Aorta (tissue), 5 donors: ENCODE measurements around the gene TMEM123. TPM values are rescaled to one million over a fixed set of nuclear protein-coding genes. Genes with fewer than 3 reads are reported as not detected.

Experiments
- ATAC-seq: fragments of 200-7000 bp; cut with Tn5 transposase; one replicate; pipeline ENCODE4 v1.9.1; 2022; ENCODE audit warnings: moderate library complexity; ENCODE audit not compliant: low FRiP score
- DNase-seq, 2 donors: peaks; one replicate each; pipeline ENCODE4 v3.0.0-alpha.2; 2020
- H3K27ac ChIP-seq, 2 donors: one replicate each; pipeline ENCODE4 v1.5.1; 2013; ENCODE audit warnings: low read length in 2 of 2, mild to moderate bottlenecking in 2 of 2, moderate library complexity in 2 of 2, control low read depth in 1 of 2, inconsistent platforms in 1 of 2, low read depth in 1 of 2
- H3K27me3 ChIP-seq, 2 donors: one replicate each; pipeline ENCODE4 v1.6.1; 2013; ENCODE audit warnings: control low read depth in 1 of 2, low read length in 1 of 2, mild to moderate bottlenecking in 1 of 2, moderate library complexity in 1 of 2; ENCODE audit not compliant: insufficient read depth in 2 of 2, control insufficient read depth in 1 of 2
- H3K36me3 ChIP-seq, 2 donors: one replicate each; pipeline ENCODE4 v1.6.1; 2013; ENCODE audit warnings: control low read depth in 1 of 2, low read length in 1 of 2, mild to moderate bottlenecking in 1 of 2; ENCODE audit not compliant: insufficient read depth in 2 of 2, control insufficient read depth in 1 of 2
- H3K4me1 ChIP-seq, 2 donors: one replicate each; pipeline ENCODE4 v1.6.1; 2013; ENCODE audit warnings: low read length in 2 of 2, control low read depth in 1 of 2, mild to moderate bottlenecking in 1 of 2, moderate library complexity in 1 of 2; ENCODE audit not compliant: insufficient read depth in 2 of 2, control insufficient read depth in 1 of 2
- H3K4me3 ChIP-seq, 2 donors: one replicate each; pipeline ENCODE4 v1.5.1; 2013; ENCODE audit warnings: low read length in 2 of 2, control low read depth in 1 of 2, mild to moderate bottlenecking in 1 of 2
- H3K9me3 ChIP-seq: one replicate; pipeline ENCODE4 v1.6.1; 2013; ENCODE audit warnings: mild to moderate bottlenecking, low read length; ENCODE audit not compliant: control insufficient read depth
- WGBS, 2 donors: extraction: QIAGEN DNeasy Blood & Tissue Kit; methylation state at CpG; one replicate each; pipeline ENCODE4 v1.1.7; 2013; 5-methylcytosine and 5-hydroxymethylcytosine counted together
- intact Hi-C, 2 donors: fragments of 100-400 bp; cut with DNase I; formaldehyde crosslinking; loops; one replicate each; pipeline versions ENCODE4 v1.14.2 to v1.15.0; 2022
- polyA plus RNA-seq, 2 donors: library from polyadenylated mRNA; stranded (reverse); fragments of 200-250 nt; gene quantifications; one replicate each; pipeline ENCODE4 v1.2.3, GENCODE V29; 2013
- total RNA-seq, 2 donors: library from RNA; stranded (reverse); fragmentation: NEBNext Ultra II Directional; extraction: Animal tissue kit (Norgen Biotek cat#: 25700); gene quantifications; one replicate each; pipeline ENCODE4 v1.2.1, GENCODE V29; 2021
- donor health status: healthy with polysubstance abuse.
- donor health status: Bipolar disorder and iron deficiency.
- donor health status: DM: no; HTN: no; CAD: no.
- donor health status: DM: no; HTN: no; CAD: no.
- donor health status: DM: yes; HTN: yes; CAD: no.

The TMEM123 gene
- total and polyA plus RNA-seq, 4 donors, result 42.1 to 116 (median 79.2) TPM

DNA sequence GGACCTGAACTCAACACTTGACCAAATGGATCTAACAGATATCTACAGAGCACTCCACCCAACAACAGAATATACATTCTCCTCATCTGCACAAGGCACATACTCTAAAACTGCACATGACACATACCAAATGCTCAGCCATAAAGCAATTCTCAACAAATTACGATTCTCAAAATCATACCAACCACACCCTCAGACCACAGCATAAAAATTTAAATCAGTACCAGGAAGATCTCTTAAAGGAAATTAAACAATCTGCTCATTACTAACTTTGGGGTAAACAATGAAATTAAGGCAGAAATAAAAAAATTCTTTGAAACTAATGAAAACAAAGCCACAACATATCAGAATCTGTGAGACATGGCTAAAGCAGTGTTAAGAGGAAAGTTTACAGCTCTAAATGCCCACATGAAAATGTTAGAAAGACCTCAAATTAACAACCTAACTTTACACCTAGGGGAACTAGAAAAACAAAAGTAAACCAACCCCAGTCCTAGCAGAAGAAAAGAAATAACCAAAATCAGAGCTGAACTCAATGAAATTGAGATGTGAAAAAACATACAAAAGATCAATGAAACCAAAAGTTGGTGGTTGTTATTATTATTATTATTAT lies 37.2 kb downstream of the TMEM123 start:
- WGBS, 2 donors, result 91 to 97% methylated on average over 1 of the region's 1 CpG
- no peak for DNase-seq
- H3K4me3 ChIP-seq, result no peak overlapping the region
- no peak overlapping the region for H3K27ac ChIP-seq
- no peaks in the 10 kb centered on the region for H3K9me3 ChIP-seq
- intact Hi-C loops, result no loop called here
- H3K27me3 ChIP-seq, result no peaks in the 10 kb centered on the region
- no peaks in the 10 kb centered on the region for H3K36me3 ChIP-seq
- H3K4me1 ChIP-seq, result no peaks in the 10 kb centered on the region
- no peak for ATAC-seq

DNA sequence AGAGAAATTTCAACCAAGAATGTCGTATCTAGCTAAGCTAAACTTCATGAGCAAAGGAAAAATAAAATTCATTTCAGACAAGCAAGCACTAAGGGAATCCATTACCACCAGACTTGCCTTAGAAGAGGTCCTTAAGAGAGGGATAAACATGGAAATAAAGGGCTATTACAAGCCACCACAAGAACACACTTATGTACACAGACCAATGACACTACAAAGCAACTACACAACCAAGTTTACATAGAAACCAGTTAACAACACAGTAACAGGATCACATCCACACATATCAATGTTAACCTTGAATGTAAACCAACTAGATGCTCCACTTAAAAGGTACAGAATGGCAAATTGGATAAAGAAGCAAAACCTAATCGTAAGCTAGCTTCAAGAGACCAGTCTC lies 38.0 kb downstream of the TMEM123 start:
- Histone ChIP-seq H3K36me3 (no peaks in the 10 kb centered on the region), H3K27ac (no peak overlapping the region), H3K4me3 (no peak overlapping the region), H3K27me3 (no peaks in the 10 kb centered on the region), H3K4me1 (no peaks in the 10 kb centered on the region), H3K9me3 (no peaks in the 10 kb centered on the region)
- no peak for DNase-seq
- 96 to 97% methylated on average over 2 of the region's 2 CpGs for WGBS, 2 donors
- ATAC-seq, result no peak
- intact Hi-C loops, result no loop called here

DNA sequence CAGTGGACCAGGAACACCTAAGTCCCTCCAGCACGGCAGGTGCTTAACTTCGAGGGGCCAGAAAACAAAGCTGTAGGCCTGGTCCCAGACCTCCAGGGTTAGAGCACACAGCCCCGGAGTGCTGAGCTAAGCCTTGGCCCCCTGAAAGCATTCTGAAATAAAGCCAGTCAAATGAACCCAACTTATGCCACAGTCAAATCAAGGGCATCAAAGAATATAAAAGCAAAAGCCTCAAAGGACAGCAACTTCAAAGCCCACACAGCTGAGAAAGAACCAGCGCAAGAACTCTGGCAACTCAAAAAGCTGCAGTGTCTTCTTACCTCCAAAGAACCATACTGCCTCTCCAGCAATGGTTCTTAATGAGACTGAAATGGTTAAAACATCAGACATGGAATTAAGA lies 39.1 kb downstream of the TMEM123 start:
- ATAC-seq (no peak), DNase-seq (no peak)
- H3K27ac ChIP-seq, result no peak overlapping the region
- 95 to 97% methylated on average over 4 of the region's 4 CpGs for WGBS, 2 donors
- intact Hi-C loops, result no loop called here
- no peaks in the 10 kb centered on the region for H3K36me3 ChIP-seq
- no peak overlapping the region for H3K4me3 ChIP-seq
- no peaks in the 10 kb centered on the region for H3K27me3 ChIP-seq
- no peaks in the 10 kb centered on the region for H3K9me3 ChIP-seq
- H3K4me1 ChIP-seq, result no peaks in the 10 kb centered on the region

DNA sequence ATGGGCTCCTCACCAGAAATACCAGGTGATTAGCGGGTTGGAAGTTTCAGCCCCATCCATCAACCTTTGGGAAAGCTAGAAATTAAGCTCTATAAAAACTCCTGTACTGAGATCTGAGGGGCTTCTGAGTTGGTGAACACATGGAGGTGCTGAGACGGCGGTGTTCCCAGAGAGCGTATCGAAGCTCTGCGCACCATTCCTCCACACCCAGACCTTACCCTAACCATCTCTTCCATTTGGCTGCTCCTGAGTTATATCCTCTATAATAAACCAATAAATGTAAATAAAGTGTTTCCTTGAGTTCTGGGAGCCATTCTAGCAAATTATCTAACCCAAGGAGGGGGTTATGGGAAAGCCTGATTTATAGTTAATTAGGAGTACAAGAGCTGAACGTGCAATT lies 41.4 kb downstream of the TMEM123 start:
- intact Hi-C loops, result no loop called here
- 96 to 97% methylated on average over 7 of the region's 7 CpGs for WGBS, 2 donors
- Histone ChIP-seq H3K36me3 (peaks cover 0 to 2% of the 10 kb centered on the region in 2 donors), H3K27me3 (no peaks in the 10 kb centered on the region), H3K4me3 (no peak overlapping the region), H3K4me1 (peaks cover 0 to 1% of the 10 kb centered on the region in 2 donors), H3K27ac (no peak overlapping the region), H3K9me3 (no peaks in the 10 kb centered on the region)
- DNase-seq (no peak), ATAC-seq (no peak)

DNA sequence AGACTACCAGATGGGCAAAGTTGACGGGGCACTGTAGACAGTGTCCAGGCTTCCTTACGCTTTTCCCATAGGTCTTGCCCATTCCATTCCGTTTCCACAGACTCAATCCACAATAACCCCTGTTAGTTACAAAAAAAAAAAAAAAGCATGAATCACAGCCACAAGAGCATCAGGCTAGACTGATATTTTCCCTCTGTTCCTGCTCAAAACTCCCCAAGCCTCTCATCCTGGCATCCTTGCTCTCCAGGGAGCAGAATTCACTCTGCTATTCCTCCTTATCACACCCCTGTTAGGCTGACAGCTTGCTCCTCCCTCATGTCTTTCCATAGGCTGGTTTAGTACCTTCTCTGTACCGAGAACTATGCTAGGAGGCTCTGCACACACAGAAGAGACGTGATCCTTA lies 42.2 kb downstream of the TMEM123 start:
- 83% methylated on average over 5 of the region's 5 CpGs for WGBS, 2 donors

DNA sequence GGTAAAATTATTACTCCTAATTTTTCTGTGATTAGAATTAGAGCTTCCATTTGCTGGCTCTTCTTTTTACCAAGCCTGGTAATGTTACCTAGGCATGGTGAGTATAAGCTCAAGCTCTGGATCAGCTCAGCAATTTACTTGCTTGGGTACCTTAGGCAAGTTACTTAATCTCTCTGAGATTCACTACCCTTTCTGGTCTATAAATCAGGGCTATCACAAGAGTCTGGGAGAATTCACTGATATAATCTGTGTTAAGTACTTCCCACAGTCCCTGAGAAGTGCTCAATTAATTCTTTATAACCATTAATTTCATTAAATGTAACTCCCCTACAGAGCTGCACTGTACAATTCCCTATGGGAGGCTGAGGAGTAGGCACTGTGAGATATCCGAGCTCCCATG lies 44.2 kb downstream of the TMEM123 start:
- Histone ChIP-seq H3K27me3 (no peaks in the 10 kb centered on the region), H3K36me3 (peaks cover 2 to 4% of the 10 kb centered on the region in 2 donors), H3K9me3 (no peaks in the 10 kb centered on the region), H3K27ac (peak overlapping the region in 1 of 2 donors; percentile 12), H3K4me1 (peaks cover 0 to 1% of the 10 kb centered on the region in 2 donors), H3K4me3 (no peak overlapping the region)
- ATAC-seq, result no peak
- intact Hi-C loops, result no loop called here
- 64 to 94% methylated on average over 1 of the region's 1 CpG for WGBS, 2 donors
- DNase-seq, result no peak

More for the DNA sequence above, 42.2 kb downstream of the TMEM123 start:
- Histone ChIP-seq H3K9me3 (no peaks in the 10 kb centered on the region), H3K36me3 (peaks cover 0 to 4% of the 10 kb centered on the region in 2 donors), H3K27me3 (no peaks in the 10 kb centered on the region), H3K27ac (no peak overlapping the region), H3K4me3 (no peak overlapping the region), H3K4me1 (peaks cover 0 to 1% of the 10 kb centered on the region in 2 donors)
- ATAC-seq (no peak), DNase-seq (no peak)
- intact Hi-C loops, result no loop called here

DNA sequence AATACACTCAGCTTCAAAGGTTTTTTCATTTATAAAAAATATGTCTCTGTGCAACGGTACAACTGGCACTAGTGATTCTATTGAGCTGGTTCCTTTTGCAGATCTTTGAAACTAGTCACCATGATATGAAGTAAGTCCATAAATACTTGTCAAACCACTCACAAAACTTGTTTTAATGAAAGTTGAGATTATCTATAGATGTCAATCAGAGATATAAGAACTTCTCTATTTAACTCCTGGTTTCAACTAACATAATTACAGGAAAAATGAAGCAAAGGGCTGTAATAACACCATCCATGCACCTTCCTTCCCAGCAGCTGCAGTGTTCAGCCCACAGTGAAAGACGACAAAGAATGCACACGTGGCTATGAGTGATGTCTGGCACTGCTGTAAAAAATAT lies 44.7 kb downstream of the TMEM123 start:
- WGBS, 2 donors, result 51 to 53% methylated on average over 3 of the region's 3 CpGs
- H3K27me3 ChIP-seq, result no peaks in the 10 kb centered on the region
- intact Hi-C loops, result no loop called here
- ATAC-seq (no peak), DNase-seq (no peak)
- H3K9me3 ChIP-seq, result no peaks in the 10 kb centered on the region
- H3K36me3 ChIP-seq, result peaks cover 2 to 4% of the 10 kb centered on the region in 2 donors
- peak overlapping the region in 1 of 2 donors; percentile 12 for H3K27ac ChIP-seq
- peaks cover 0 to 1% of the 10 kb centered on the region in 2 donors for H3K4me1 ChIP-seq
- no peak overlapping the region for H3K4me3 ChIP-seq

DNA sequence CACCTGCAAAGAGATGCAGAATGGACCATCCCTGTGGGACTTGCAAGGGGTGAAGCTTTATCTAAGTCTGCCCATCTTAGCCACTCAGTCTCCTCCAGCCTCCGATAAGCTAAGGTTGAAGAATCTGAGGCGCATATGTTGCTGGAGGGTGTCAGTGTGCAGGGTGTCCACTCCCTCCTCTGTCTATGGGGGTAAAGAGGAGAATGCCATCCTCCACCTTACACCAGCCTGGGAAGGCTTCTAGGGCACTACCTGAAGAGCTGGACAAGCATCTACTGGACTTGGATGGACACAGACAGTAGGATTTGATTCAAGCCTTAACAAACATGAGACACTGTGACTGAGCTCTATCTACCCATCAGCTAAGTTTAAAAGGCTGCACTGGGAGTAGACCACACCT lies 46.5 kb downstream of the TMEM123 start:
- 94 to 98% methylated on average over 2 of the region's 2 CpGs for WGBS, 2 donors
- H3K4me3 ChIP-seq, result no peak overlapping the region
- DNase-seq, result no peak
- H3K27ac ChIP-seq, result no peak overlapping the region
- no peaks in the 10 kb centered on the region for H3K9me3 ChIP-seq
- peaks cover 2 to 4% of the 10 kb centered on the region in 2 donors for H3K36me3 ChIP-seq
- H3K4me1 ChIP-seq, result peaks cover 0 to 1% of the 10 kb centered on the region in 2 donors
- intact Hi-C loops, result no loop called here
- no peaks in the 10 kb centered on the region for H3K27me3 ChIP-seq
- no peak for ATAC-seq

DNA sequence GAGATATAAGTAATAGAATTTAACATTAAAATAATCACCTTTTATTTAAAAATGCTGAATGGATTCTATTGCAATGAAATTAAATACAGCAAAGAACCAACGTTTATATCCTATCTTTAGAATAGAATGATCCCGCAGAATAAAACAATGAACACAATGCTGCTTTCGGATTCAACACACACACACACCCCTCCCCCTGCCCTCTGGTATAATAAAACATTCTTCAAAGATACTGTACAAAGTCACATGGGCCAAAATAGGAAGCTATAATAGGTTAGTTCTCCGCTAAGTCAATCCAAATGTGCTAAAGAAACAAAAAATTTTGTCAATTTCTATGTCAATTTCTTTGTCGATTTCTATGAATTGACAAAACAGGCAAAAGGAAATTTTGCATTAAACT lies 47.1 kb downstream of the TMEM123 start:
- peaks cover 2 to 4% of the 10 kb centered on the region in 2 donors for H3K36me3 ChIP-seq
- DNase-seq, result no peak
- intact Hi-C loops, result no loop called here
- H3K27me3 ChIP-seq, result no peaks in the 10 kb centered on the region
- H3K9me3 ChIP-seq, result no peaks in the 10 kb centered on the region
- H3K4me1 ChIP-seq, result peaks cover 0 to 1% of the 10 kb centered on the region in 2 donors
- 89 to 93% methylated on average over 5 of the region's 5 CpGs for WGBS, 2 donors
- H3K4me3 ChIP-seq, result no peak overlapping the region
- H3K27ac ChIP-seq, result no peak overlapping the region
- no peak for ATAC-seq
